ENCODE measurements around the gene FKBP15.
"Not testable (repeated sequence)": the region's sequence is repeated elsewhere in the genome, so short reads cannot be mapped to it uniquely, and the experiment has no call there.

FKBP15 gene, protein sequence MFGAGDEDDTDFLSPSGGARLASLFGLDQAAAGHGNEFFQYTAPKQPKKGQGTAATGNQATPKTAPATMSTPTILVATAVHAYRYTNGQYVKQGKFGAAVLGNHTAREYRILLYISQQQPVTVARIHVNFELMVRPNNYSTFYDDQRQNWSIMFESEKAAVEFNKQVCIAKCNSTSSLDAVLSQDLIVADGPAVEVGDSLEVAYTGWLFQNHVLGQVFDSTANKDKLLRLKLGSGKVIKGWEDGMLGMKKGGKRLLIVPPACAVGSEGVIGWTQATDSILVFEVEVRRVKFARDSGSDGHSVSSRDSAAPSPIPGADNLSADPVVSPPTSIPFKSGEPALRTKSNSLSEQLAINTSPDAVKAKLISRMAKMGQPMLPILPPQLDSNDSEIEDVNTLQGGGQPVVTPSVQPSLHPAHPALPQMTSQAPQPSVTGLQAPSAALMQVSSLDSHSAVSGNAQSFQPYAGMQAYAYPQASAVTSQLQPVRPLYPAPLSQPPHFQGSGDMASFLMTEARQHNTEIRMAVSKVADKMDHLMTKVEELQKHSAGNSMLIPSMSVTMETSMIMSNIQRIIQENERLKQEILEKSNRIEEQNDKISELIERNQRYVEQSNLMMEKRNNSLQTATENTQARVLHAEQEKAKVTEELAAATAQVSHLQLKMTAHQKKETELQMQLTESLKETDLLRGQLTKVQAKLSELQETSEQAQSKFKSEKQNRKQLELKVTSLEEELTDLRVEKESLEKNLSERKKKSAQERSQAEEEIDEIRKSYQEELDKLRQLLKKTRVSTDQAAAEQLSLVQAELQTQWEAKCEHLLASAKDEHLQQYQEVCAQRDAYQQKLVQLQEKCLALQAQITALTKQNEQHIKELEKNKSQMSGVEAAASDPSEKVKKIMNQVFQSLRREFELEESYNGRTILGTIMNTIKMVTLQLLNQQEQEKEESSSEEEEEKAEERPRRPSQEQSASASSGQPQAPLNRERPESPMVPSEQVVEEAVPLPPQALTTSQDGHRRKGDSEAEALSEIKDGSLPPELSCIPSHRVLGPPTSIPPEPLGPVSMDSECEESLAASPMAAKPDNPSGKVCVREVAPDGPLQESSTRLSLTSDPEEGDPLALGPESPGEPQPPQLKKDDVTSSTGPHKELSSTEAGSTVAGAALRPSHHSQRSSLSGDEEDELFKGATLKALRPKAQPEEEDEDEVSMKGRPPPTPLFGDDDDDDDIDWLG

GRCh38 chr9:113221003-113221799 lies at the start of gene FKBP15, which contains the start of gene SLC31A1:
Gene FKBP15, minus strand, starts transcription at chr9:113221277. Its CDS starts 34 bp downstream, at chr9:113221243.
Gene SLC31A1, plus strand, starts transcription at chr9:113221544. Its CDS starts 34,605 bp downstream, at chr9:113256149.
- peak; percentile 91 to 97 (median 92) for DNase-seq (ENCODE audit: low read depth in 3 of 3)

DNA sequence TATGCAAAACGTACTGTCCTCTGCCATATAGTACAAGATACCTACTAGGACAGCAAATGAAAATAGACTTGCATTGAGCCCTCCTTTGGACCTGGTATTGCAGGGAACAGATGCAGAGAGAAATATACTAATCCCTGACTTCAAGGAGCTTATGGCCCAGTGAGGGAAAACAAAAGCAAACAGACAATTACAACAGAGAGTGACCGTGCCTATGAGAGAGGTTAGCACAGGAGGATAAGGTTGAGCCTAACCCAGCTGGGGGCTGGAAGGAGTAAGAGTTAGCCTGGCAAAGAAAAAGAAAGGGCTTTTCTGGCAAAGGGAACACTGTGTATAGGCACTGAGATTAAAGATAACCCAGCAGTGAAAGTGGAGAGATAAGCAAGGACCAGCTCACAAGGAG lies 48.8 kb upstream of the FKBP15 start:
- DNase-seq (ENCODE audit: low read depth in 3 of 3): no peak

DNA sequence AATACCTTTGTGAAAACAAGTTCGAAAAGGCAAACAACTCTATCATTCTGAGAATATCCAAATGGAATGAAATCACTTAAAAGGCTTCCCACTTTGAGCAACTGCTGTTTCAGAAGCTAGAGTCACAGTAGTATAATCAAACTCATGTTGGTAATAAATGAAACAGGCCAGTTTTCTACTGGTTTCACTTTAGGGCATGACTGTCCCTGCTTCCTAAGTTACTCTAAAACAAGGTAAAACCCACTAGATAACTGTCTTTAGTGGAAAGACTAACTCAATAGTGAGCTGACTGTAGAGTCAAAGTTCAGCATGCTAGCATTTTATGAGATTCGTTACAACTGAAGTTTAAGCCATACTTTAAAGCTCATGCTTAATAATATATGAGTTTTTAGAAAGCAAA lies 48.3 kb upstream of the FKBP15 start:
- no peak for DNase-seq (ENCODE audit: low read depth in 3 of 3)

- DNase-seq (ENCODE audit: low read depth in 3 of 3): no peak
Observed at GRCh38 chr9:113267911-113268566, 47.0 kb upstream of the FKBP15 start.

- DNase-seq (ENCODE audit: low read depth in 3 of 3): no peak
Observed at GRCh38 chr9:113266174-113266573, 45.1 kb upstream of the FKBP15 start.

DNA sequence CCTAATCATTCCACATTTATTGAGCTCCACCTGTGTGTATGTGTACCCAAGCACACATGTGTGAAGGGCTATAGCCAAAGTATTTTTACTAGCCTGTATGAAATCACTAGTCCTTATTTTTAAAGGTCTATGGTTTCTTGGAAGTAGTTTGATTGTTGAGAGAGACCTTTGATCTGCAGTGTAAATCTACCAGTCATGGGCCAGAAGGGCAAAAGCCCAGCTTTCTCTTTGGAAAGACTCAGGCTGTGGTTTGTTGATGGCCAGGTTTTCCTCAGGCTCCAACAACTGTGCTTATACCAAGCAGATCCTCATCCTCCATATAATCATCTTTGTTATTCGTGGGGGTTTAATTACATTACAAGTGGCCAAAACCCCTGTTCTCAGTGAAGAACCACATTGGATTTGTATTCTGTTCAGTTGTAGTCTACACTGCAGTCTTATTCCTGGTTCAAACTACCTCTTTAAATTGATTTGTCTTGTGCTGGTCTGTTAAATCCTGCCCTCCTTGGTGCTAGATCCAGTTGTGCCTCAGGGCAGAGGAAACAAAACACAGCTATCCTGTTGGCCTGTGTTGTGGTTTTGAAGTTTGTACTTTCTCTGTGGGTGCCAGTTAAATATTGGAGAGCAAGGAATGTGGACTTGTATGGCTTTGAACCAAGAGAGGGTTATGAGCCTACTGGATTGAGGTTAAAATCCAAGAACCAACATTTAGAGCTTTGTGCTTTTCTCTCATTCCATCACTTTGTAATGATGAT lies 41.0 kb upstream of the FKBP15 start:
- no peak for DNase-seq (ENCODE audit: low read depth in 3 of 3)

DNA sequence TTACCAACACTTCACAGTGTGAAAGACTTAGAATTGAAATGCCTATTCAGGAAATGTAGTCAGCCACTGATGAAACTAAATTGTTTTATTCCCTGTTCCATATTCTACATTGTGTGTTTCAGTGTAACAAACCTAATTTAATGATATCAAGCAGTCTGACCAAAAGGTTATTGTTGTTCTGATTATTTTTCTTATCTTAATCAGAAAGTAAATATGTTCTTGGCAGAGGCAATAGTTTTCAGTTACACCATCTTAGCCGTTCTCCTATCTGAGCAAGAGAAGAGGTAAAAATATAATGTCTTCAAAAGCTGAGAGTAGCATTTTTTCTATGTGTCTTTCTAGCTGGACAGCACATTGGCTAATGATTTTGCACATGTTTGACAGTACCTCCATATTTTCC lies 37.2 kb upstream of the FKBP15 start:
- DNase-seq (ENCODE audit: low read depth in 3 of 3): no peak

GRCh38 chr9:113257863-113258262 lies 36.8 kb upstream of the FKBP15 start:
- DNase-seq (ENCODE audit: low read depth in 3 of 3): no peak

GRCh38 chr9:113255438-113255837 lies 34.4 kb upstream of the FKBP15 start:
- DNase-seq (ENCODE audit: low read depth in 3 of 3): no peak

DNA sequence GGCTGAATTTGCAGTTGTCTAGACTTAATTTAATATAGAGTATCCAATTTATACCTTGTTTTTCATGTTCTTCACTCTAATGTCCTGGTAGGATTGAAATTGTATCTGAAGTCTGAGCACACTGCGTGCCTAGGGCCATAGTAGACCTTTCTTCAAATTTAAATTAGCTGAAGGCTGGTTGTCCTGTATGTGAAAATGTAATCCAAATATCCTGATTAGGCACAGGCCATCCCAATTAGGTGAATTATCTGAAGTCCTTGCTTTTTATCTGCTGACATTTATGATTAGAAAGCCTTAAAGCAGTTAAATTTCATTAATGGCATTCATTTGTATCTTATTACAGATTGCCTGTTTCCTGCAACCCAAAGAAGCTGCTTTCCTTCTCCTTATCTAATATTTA lies 33.9 kb upstream of the FKBP15 start:
- DNase-seq (ENCODE audit: low read depth in 3 of 3): no peak

DNA sequence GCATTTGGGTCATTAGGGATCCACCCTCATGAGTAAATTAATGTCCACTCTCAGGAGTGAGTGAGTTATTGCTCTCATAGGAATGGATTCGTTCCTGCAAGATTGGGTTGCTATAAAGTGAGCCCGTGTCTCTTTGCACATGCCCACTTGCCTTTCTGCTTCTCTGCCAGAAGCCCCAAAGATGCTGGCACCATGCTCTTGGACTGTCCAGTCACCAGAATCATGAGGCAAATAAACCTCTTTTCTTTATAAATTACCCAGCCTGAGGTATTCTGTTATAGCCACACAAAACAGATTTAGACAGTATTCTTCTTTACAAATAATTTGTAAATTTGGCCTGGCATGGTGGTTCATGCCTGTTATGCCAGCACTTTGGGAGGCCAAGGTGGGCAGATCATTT lies 29.7 kb upstream of the FKBP15 start:
- no peak for DNase-seq (ENCODE audit: low read depth in 3 of 3)

- not testable (repeated sequence) for DNase-seq (ENCODE audit: low read depth in 3 of 3)
Observed at GRCh38 chr9:113249661-113250060, 28.6 kb upstream of the FKBP15 start.

- DNase-seq (ENCODE audit: low read depth in 3 of 3): no peak
Observed at GRCh38 chr9:113247640-113248039, 26.6 kb upstream of the FKBP15 start.

DNA sequence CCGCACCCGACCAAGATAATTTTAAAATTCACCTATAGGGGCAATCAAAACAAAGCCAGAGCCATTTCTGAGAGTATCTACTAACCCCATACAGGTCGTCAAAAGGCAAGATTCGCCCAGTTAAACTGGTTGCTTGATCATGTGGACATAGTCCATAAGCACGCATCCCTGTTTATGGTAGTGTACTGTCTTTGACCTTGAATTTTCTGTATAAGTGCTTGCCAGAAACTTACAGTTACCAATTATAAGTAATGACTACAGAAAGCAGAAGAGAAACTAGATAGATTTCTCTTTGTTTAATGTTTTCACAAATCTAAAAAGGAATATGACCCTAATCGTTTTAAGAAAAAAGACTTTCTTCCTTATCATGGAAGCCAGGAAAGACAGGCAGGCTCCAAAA lies 25.9 kb upstream of the FKBP15 start:
- no peak for DNase-seq (ENCODE audit: low read depth in 3 of 3)

GRCh38 chr9:113245894-113246293 lies 24.8 kb upstream of the FKBP15 start:
- no peak for DNase-seq (ENCODE audit: low read depth in 3 of 3)

- no peak for DNase-seq (ENCODE audit: low read depth in 3 of 3)
Observed at GRCh38 chr9:113244556-113244955, 23.5 kb upstream of the FKBP15 start.

- DNase-seq (ENCODE audit: low read depth in 3 of 3): no peak
Observed at GRCh38 chr9:113241161-113241560, 20.1 kb upstream of the FKBP15 start.

DNA sequence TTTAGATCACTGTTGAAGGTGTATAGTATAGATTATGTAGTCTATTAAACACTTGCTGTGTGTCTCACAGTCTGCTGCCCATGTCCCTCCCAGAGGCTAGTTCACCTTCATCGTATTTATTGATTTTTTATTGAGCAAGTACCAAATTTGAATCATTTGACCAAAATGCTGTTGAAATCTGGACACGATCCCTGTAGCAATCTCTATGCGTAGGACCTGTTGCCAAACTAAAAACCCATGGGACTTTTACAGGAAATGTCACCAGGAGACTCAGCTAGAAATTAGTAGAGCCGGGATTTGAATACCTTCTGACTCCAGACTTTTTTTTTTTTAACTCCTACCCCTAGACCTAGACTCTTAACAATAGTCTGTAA lies 17.8 kb upstream of the FKBP15 start:
- no peak for DNase-seq (ENCODE audit: low read depth in 3 of 3)

DNA sequence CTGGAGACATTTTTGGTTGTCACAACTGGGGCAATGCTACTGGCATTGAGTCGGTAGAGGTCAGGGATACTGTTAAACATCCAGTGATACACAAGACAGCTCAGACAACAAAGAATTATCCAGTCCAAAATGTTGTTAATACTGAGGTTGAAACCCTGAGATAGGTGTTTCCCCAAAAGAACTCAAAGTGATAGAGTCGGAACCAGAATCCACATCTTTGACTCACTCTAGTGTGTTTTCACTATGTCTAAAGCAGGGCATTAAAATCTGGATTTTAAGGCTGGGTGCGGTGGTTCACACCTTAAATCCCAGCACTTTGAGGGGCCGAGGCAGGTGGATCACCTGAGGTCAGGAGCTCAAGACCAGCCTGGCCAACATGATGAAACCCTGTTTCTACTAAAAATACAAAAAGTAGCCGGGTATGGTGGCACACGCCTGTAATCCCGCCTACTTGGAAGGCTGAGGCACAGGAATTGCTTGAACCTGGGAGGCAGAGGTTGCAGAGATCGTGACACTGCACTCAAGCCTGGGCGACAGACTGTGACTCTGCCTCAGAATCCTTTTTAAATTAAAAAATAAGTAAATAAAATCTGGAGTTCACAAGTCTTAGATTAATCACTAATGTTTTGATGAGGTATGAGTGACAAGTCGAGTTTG lies 17.3 kb upstream of the FKBP15 start:
- DNase-seq (ENCODE audit: low read depth in 3 of 3): no peak

Data from stimulated activated CD4-positive, alpha-beta T cell treated with anti-CD3 and anti-CD28 coated beads, TNF-alpha, amount 100 ng/mL, for 24 hours (primary cell).